Breast epithelium (tissue), 4 donors: ENCODE measurements around the gene TDRD1. TPM values are rescaled to one million over a fixed set of nuclear protein-coding genes. Genes with fewer than 3 reads are reported as not detected.
"Not testable (repeated sequence)": the region's sequence is repeated elsewhere in the genome, so short reads cannot be mapped to it uniquely, and the experiment has no call there.

Source experiments
- DNase-seq, 2 donors: peaks; one replicate each; pipeline ENCODE4 v3.0.0-alpha.2; 2019; ENCODE audit warnings: low spot score in 2 of 2
- H3K27ac ChIP-seq, 2 donors: fragments of 200-600 bp; sonication (generic) in 1 of 2; one replicate each; pipeline ENCODE4 v1.5.1; 2016 to 2019; ENCODE audit warnings: mild to moderate bottlenecking in 1 of 2
- H3K27me3 ChIP-seq, 2 donors: fragments of 200-600 bp; sonication (generic) in 1 of 2; one replicate each; pipeline versions ENCODE4 v1.5.1 to v1.6.0; 2017 to 2019; ENCODE audit warnings: control low read depth in 1 of 2, mild to moderate bottlenecking in 1 of 2
- H3K36me3 ChIP-seq: fragments of 200-600 bp; one replicate; pipeline ENCODE4 v1.5.1; 2019
- H3K4me1 ChIP-seq, 2 donors: fragments of 200-600 bp; sonication (generic); one replicate each; pipeline ENCODE4 v1.5.1; 2016 to 2019; ENCODE audit warnings: control low read depth in 1 of 2
- H3K4me3 ChIP-seq, 3 donors: fragments of 200-600 bp; sonication (generic); 1 replicate in 2 of 3; 2 replicates in 1 of 3; pipeline ENCODE4 v1.5.1; 2016 to 2019; ENCODE audit warnings: mild to moderate bottlenecking in 3 of 3, moderate library complexity in 2 of 3
- H3K9me3 ChIP-seq, 2 donors: fragments of 200-600 bp; sonication (generic) in 1 of 2; one replicate each; pipeline ENCODE4 v1.5.1; 2016 to 2019; ENCODE audit warnings: control low read depth in 1 of 2
- POLR2A ChIP-seq: fragments of 450-650 bp; IDR thresholded peaks from one replicate; pipeline ENCODE4 v1.6.1; 2016; ENCODE audit warnings: antibody characterized with exemption, mild to moderate bottlenecking, moderate library complexity
- POLR2AphosphoS5 ChIP-seq, 3 donors: sonication (generic); formaldehyde crosslinking; IDR thresholded peaks; one replicate each; pipeline ENCODE4 v1.6.1; 2017; ENCODE audit warnings: antibody characterized with exemption in 3 of 3
- intact Hi-C: fragments of 100-400 bp; cut with DNase I; formaldehyde crosslinking; loops from one replicate; pipeline ENCODE4 v1.15.1; 2023; ENCODE audit warnings: low total_unique reads
- total RNA-seq, 3 donors: library from RNA; depleted of rRNA; stranded (reverse); fragments of >200 nt; gene quantifications; one replicate each; pipeline ENCODE4 v1.1.0, GENCODE V29; 2016
- TF ChIP-seq, protein P1 (sequence below), 3 donors: fragments of 450-650 bp; IDR thresholded peaks; one replicate each; pipeline ENCODE4 v1.5.1; 2016 to 2017; ENCODE audit warnings: antibody characterized with exemption in 3 of 3, mild to moderate bottlenecking in 3 of 3, moderate library complexity in 3 of 3

Gene TDRD1
- total RNA-seq, 3 donors from 2014 or later, result under 0.01 to 0.73 (median 0.33) TPM

GRCh38 chr10:114142018-114142417 is 37.1 kb upstream of the TDRD1 start:
- no peaks in the 10 kb centered on the region for H3K4me1 ChIP-seq
- TF ChIP-seq POLR2AphosphoS5 (IDR thresholded peaks at IDR 0.05) (no peak), POLR2A (no peak)
- TF ChIP-seq, protein P1, sequence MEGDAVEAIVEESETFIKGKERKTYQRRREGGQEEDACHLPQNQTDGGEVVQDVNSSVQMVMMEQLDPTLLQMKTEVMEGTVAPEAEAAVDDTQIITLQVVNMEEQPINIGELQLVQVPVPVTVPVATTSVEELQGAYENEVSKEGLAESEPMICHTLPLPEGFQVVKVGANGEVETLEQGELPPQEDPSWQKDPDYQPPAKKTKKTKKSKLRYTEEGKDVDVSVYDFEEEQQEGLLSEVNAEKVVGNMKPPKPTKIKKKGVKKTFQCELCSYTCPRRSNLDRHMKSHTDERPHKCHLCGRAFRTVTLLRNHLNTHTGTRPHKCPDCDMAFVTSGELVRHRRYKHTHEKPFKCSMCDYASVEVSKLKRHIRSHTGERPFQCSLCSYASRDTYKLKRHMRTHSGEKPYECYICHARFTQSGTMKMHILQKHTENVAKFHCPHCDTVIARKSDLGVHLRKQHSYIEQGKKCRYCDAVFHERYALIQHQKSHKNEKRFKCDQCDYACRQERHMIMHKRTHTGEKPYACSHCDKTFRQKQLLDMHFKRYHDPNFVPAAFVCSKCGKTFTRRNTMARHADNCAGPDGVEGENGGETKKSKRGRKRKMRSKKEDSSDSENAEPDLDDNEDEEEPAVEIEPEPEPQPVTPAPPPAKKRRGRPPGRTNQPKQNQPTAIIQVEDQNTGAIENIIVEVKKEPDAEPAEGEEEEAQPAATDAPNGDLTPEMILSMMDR (IDR thresholded peaks at IDR 0.05), result no peak
- H3K4me3 ChIP-seq, result no peak overlapping the region
- H3K36me3 ChIP-seq, result no peaks in the 10 kb centered on the region
- DNase-seq, result no peak
- intact Hi-C loops, result no loop called here
- H3K27me3 ChIP-seq, result no peaks in the 10 kb centered on the region
- H3K9me3 ChIP-seq, result no peaks in the 10 kb centered on the region
- H3K27ac ChIP-seq, result no peak overlapping the region

DNA sequence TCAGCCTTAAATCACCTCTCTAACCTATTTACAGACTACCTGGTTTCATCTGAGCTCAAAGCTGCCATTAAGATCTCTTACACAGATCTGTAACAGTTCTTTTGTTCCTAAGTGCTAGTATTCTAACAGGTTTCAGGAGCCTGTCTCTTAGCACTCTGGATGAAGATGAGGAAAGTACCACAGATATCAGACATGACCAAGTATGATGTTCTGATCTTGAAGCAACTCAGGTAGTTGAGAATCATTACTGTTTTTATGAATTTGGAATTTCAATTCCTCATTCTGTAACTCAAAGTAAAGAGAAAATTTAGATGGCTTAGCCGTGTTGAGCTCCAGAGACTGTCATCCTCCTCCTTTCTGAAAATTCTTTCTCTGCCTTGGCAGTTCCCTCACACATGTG is 36.0 kb upstream of the TDRD1 start:
- intact Hi-C loops, result no loop called here
- Histone ChIP-seq H3K36me3 (peaks cover 6% of the 10 kb centered on the region), H3K4me3 (no peak overlapping the region)

GRCh38 chr10:114149476-114149875 is 29.7 kb upstream of the TDRD1 start:
- DNase-seq, H3K27ac ChIP-seq, H3K4me3 ChIP-seq, intact Hi-C loops, H3K9me3 ChIP-seq, H3K4me1 ChIP-seq, H3K27me3 ChIP-seq, H3K36me3 ChIP-seq: not testable (repeated sequence)

More for the DNA sequence above, 36.0 kb upstream of the TDRD1 start:
- Histone ChIP-seq H3K27me3 (no peaks in the 10 kb centered on the region), H3K27ac (no peak overlapping the region), H3K9me3 (no peaks in the 10 kb centered on the region), H3K4me1 (no peaks in the 10 kb centered on the region)
- no peak for DNase-seq
- TF ChIP-seq POLR2AphosphoS5 (IDR thresholded peaks at IDR 0.05) (no peak), POLR2A (no peak)
- TF ChIP-seq, protein P1 (IDR thresholded peaks at IDR 0.05), result no peak

DNA sequence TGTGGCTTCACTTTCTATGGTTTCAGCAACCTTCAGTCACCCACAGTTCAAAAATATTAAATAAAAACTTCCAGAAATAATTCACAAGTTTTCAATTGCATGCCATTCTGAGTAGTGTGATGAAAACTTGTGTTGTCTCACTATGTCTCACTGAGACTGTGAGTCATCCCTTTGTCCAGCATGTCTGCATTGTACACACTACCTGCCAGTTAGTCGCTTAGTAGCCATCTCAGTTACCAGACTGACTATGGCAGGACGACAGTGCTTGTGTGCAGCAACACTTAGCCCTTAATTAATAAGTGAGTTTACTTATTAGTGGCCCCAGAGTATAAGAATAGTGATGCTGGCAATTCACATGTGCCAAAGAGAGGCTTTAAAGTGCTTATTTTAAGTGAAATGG is 27.7 kb upstream of the TDRD1 start:
- no peak overlapping the region for H3K4me3 ChIP-seq
- H3K4me1 ChIP-seq, result no peaks in the 10 kb centered on the region
- H3K36me3 ChIP-seq, result peaks cover 6% of the 10 kb centered on the region
- H3K27me3 ChIP-seq, result no peaks in the 10 kb centered on the region
- no peak for TF ChIP-seq POLR2AphosphoS5 (IDR thresholded peaks at IDR 0.05)
- TF ChIP-seq POLR2A, result no peak
- TF ChIP-seq, protein P1 (IDR thresholded peaks at IDR 0.05), result no peak
- no peaks in the 10 kb centered on the region for H3K9me3 ChIP-seq
- no peak for DNase-seq
- intact Hi-C loops, result no loop called here
- no peak overlapping the region for H3K27ac ChIP-seq

DNA sequence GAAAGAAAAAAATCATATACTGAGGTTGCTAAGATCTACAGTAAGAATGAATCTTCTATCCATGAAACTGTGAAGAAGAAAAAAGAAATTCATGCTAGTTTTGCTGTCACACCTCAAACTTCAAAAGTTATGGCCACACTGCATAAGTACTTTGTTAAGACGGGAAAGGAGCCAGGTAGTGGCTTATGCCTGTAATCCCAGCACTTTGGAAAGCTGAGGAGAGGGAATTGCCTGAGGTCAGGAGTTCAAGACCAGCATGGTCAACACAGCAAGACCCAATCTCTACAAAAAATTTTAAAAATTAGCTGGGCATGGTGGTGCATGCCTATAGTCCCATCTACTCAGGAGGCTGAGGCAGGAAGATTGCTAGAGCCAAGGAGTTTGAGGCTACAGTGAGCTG is 27.3 kb upstream of the TDRD1 start:
- no peak overlapping the region for H3K27ac ChIP-seq
- no peaks in the 10 kb centered on the region for H3K9me3 ChIP-seq
- no peaks in the 10 kb centered on the region for H3K4me1 ChIP-seq
- intact Hi-C loops, result no loop called here
- peaks cover 6% of the 10 kb centered on the region for H3K36me3 ChIP-seq
- no peak overlapping the region for H3K4me3 ChIP-seq
- no peak for DNase-seq
- TF ChIP-seq, protein P1 (IDR thresholded peaks at IDR 0.05), result no peak
- TF ChIP-seq POLR2A, result no peak
- H3K27me3 ChIP-seq, result no peaks in the 10 kb centered on the region

GRCh38 chr10:114157912-114158311 is 21.2 kb upstream of the TDRD1 start:
- TF ChIP-seq POLR2A, result no peak
- TF ChIP-seq POLR2AphosphoS5 (IDR thresholded peaks at IDR 0.05), result no peak
- TF ChIP-seq, protein P1 (IDR thresholded peaks at IDR 0.05), result no peak
- DNase-seq, result no peak
- Histone ChIP-seq H3K9me3 (no peaks in the 10 kb centered on the region), H3K4me3 (no peak overlapping the region), H3K27ac (no peak overlapping the region), H3K4me1 (no peaks in the 10 kb centered on the region), H3K36me3 (peaks cover 3% of the 10 kb centered on the region), H3K27me3 (no peaks in the 10 kb centered on the region)
- intact Hi-C loops, result no loop called here
